Fibroblast of lung (primary cell): ENCODE results near the gene C1RL. TPM values are rescaled to one million over a fixed set of nuclear protein-coding genes. Genes with fewer than 3 reads are reported as not detected.

Experiments
- DNase-seq, 2 donors: peaks; one replicate each; pipeline versions ENCODE4 v3.0.0 to v3.0.0-alpha.2; 2010; ENCODE audit warnings: low read depth in 2 of 2
- H2AFZ ChIP-seq: 2 replicates; pipeline ENCODE4 v1.5.1; 2012; ENCODE audit warnings: low read length, control low read depth, inconsistent platforms
- H3K27ac ChIP-seq: 2 replicates; pipeline ENCODE4 v1.5.1; 2011; ENCODE audit warnings: low read length, control low read depth; ENCODE audit not compliant: insufficient read depth
- H3K27me3 ChIP-seq: 2 replicates; pipeline ENCODE4 v1.5.1; 2011; ENCODE audit warnings: mild to moderate bottlenecking, low read length; ENCODE audit not compliant: control insufficient read depth, insufficient read depth
- H3K36me3 ChIP-seq: 2 replicates; pipeline ENCODE4 v1.5.1; 2011; ENCODE audit warnings: low read length; ENCODE audit not compliant: control insufficient read depth, insufficient read depth
- H3K4me1 ChIP-seq: 2 replicates; pipeline ENCODE4 v1.5.1; 2011; ENCODE audit warnings: low read length; ENCODE audit not compliant: control insufficient read depth, insufficient read depth; ENCODE audit errors: extremely low read depth
- H3K4me2 ChIP-seq: 2 replicates; pipeline ENCODE4 v1.5.1; 2011; ENCODE audit warnings: low read length, control low read depth; ENCODE audit not compliant: insufficient read depth; ENCODE audit errors: extremely low read depth
- H3K4me3 ChIP-seq, 4 experiments: fragments of 200-600 bp in 1 of 4; sonication (generic) in 1 of 4; replicated peaks in 1 of 4; 2 replicates each; pipeline ENCODE4 v1.5.1; 2011 to 2016; ENCODE audit warnings: low read length in 4 of 4, low read depth in 3 of 4, mild to moderate bottlenecking in 3 of 4, control low read depth in 2 of 4, inconsistent platforms in 1 of 4, mixed read lengths in 1 of 4; ENCODE audit not compliant: insufficient read depth in 1 of 4; ENCODE audit errors: control extremely low read depth in 1 of 4
- H3K79me2 ChIP-seq: 2 replicates; pipeline ENCODE4 v1.5.1; 2012; ENCODE audit warnings: mild to moderate bottlenecking, low read length, inconsistent platforms; ENCODE audit not compliant: control insufficient read depth, insufficient read depth
- H3K9ac ChIP-seq: 2 replicates; pipeline ENCODE4 v1.5.1; 2011; ENCODE audit warnings: mild to moderate bottlenecking, low read length, control low read depth; ENCODE audit not compliant: insufficient read depth
- H3K9me3 ChIP-seq: 2 replicates; pipeline ENCODE4 v1.5.1; 2012; ENCODE audit warnings: low read depth, low read length; ENCODE audit not compliant: control insufficient read depth, insufficient read depth
- H4K20me1 ChIP-seq: 2 replicates; pipeline ENCODE4 v1.5.1; 2011; ENCODE audit warnings: low read length; ENCODE audit not compliant: control insufficient read depth, insufficient read depth; ENCODE audit errors: extremely low read depth
- CTCF ChIP-seq, 2 donors: IDR thresholded peaks in 1 of 2; conservative IDR thresholded peaks in 1 of 2; 1 replicate in 1 of 2; 2 replicates in 1 of 2; pipeline ENCODE4 v1.5.1; 2011 to 2012; ENCODE audit warnings: low read length in 2 of 2, control low read depth in 1 of 2, inconsistent platforms in 1 of 2, low read depth in 1 of 2, mild to moderate bottlenecking in 1 of 2
- EZH2 ChIP-seq: IDR thresholded peaks from 2 replicates; pipeline ENCODE4 v1.5.1; 2012; ENCODE audit warnings: low read length, control low read depth, mild to moderate bottlenecking; ENCODE audit errors: missing control alignments
- polyA plus RNA-seq, 2 donors: library from polyadenylated mRNA; depleted of rRNA in 1 of 2; stranded (reverse) in 1 of 2; unstranded in 1 of 2; fragments of >200 nt; gene quantifications; 2 replicates each; pipeline ENCODE4 v1.2.1, GENCODE V29; 2011 to 2012; ENCODE audit warnings: missing spikeins in 1 of 2
- total RNA-seq: library from RNA; depleted of rRNA; stranded (reverse); fragments of >200 nt; gene quantifications from 2 replicates; pipeline ENCODE4 v1.2.1, GENCODE V29; 2014

The C1RL gene
- total and polyA plus RNA-seq, 2 donors (not counting 1 experiment from before 2014, with no cell fraction given) = 46.2 to 64.9 TPM

DNA sequence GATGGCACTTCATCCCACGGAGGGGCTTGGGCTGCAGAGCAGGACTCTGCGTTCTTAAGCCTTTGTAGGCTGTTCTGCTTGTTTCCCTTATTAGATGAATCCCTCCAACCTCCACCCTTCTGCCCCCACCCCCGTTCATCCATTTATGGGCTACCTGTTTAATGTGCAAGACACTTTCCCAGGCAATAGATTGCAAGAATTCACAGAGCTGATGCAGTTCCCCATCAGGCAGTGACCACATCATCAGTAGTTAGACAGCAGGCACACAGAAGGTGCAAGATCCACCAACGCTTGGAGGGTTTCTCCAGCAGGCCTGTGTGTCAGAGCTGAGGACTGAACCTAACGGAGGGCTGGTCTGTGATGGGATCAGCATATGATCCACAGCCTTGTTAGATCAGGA is 15.5 kb downstream of the C1RL start:
- Histone ChIP-seq H4K20me1 (no peaks in the 10 kb centered on the region), H3K79me2 (peaks cover 3% of the 10 kb centered on the region), H3K4me2 (no peak overlapping the region), H3K36me3 (peaks cover 12% of the 10 kb centered on the region), H3K9me3 (no peaks in the 10 kb centered on the region), H3K4me1 (peaks cover 16% of the 10 kb centered on the region), H3K27me3 (no peaks in the 10 kb centered on the region), H3K4me3 (no peak overlapping the region), H2AFZ (no peak overlapping the region), H3K27ac (no peak overlapping the region), H3K9ac (no peak overlapping the region)
- DNase-seq = no peak
- TF ChIP-seq EZH2 (no peak), CTCF (conservative IDR thresholded peaks at IDR 0.05 in 1 of 2, IDR thresholded peaks at IDR 0.05 in 1 of 2; ENCODE audit: low read depth in 1 of 2, low read length in 2 of 2) (no peak)

DNA sequence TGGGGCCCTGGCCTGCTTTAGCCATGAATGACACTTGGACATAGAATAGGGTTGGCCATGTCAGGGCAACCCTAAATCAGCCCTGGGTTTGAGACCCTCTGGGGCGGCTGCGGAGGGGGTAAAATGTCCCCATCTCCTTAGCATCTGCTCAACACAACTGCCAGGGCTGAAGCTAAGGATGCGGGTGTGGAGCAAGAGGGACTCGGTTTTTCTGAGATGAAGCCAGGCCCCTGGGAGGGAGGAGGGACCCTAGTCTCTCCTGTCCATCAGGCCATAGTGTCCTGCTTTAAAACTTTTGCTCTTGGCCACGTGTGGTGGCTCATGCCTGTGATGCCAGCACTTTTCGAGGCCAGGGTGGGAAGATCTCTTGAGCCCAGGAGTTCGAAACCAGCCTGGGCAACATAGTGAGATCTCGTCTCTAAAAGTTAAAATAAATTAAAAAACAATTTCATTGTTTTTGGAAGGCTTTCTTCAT is 16.0 kb downstream of the C1RL start:
- TF ChIP-seq EZH2 (no peak), CTCF (conservative IDR thresholded peaks at IDR 0.05 in 1 of 2, IDR thresholded peaks at IDR 0.05 in 1 of 2; ENCODE audit: low read depth in 1 of 2, low read length in 2 of 2) (no peak)
- Histone ChIP-seq H3K27ac (peak overlapping the region; percentile 40), H4K20me1 (no peaks in the 10 kb centered on the region), H3K4me1 (peaks cover 16% of the 10 kb centered on the region), H3K27me3 (no peaks in the 10 kb centered on the region), H3K79me2 (peaks cover 3% of the 10 kb centered on the region), H3K9ac (no peak overlapping the region), H3K36me3 (peaks cover 13% of the 10 kb centered on the region), H3K4me2 (no peak overlapping the region), H2AFZ (peak overlapping the region; percentile 66), H3K9me3 (no peaks in the 10 kb centered on the region), H3K4me3 (no peak overlapping the region)
- no peak for DNase-seq

- Histone ChIP-seq H3K79me2 (peaks cover 3% of the 10 kb centered on the region), H3K4me3 (peak within 1 kb of the TSS; percentile 44 to 93 (median 80)), H3K27me3 (no peaks in the 10 kb centered on the region), H3K36me3 (peaks cover 17% of the 10 kb centered on the region), H3K4me1 (peaks cover 16% of the 10 kb centered on the region), H3K9me3 (no peaks in the 10 kb centered on the region), H3K4me2 (peak within 1 kb of the TSS; percentile 94), H3K9ac (peak within 1 kb of the TSS; percentile 68), H2AFZ (peak within 1 kb of the TSS; percentile 66), H4K20me1 (no peaks in the 10 kb centered on the region), H3K27ac (peak within 1 kb of the TSS; percentile 84)
- TF ChIP-seq EZH2 (no peak), CTCF (conservative IDR thresholded peaks at IDR 0.05 in 1 of 2, IDR thresholded peaks at IDR 0.05 in 1 of 2; ENCODE audit: low read depth in 1 of 2, low read length in 2 of 2) (peak; percentile 88 to 94)
- DNase-seq = peak; percentile 87 to 95
Measured at GRCh38 chr12:7092229-7092985, 16.6 kb downstream of the C1RL start, which contains the start of gene C1R. Gene C1R (minus strand): TSS chr12:7092445. CDS start chr12:7092388, 57 bp downstream.
